H1 (cell line): ENCODE measurements around the gene MMP24. TPM values are rescaled to one million over a fixed set of nuclear protein-coding genes. Genes with fewer than 3 reads are reported as not detected.

ENCODE experiments used
- EGR1 ChIP-seq: IDR thresholded peaks from 2 replicates; pipeline ENCODE4 v1.6.1; 2011; ENCODE audit warnings: low read depth, low read length, borderline replicate concordance
- FOSL1 ChIP-seq: IDR thresholded peaks from 2 replicates; pipeline ENCODE4 v1.6.1; 2011; ENCODE audit warnings: mild to moderate bottlenecking, low read depth, low read length, moderate library complexity; ENCODE audit not compliant: insufficient read depth
- JUND ChIP-seq: IDR thresholded peaks from 2 replicates; pipeline ENCODE4 v1.6.1; 2011; ENCODE audit warnings: mild to moderate bottlenecking, improper control_type of control experiment, low read length
- PHF8 ChIP-seq: fragments of 200-600 bp; sonication (generic); conservative IDR thresholded peaks from 2 replicates; pipeline ENCODE4 v1.7.1; 2012; ENCODE audit warnings: low read depth, mild to moderate bottlenecking, inconsistent platforms, low read length, moderate library complexity
- TCF12 ChIP-seq: IDR thresholded peaks from 2 replicates; pipeline ENCODE4 v1.6.1; 2011; ENCODE audit warnings: low read depth, mild to moderate bottlenecking, low read length
- ZNF274 ChIP-seq: IDR thresholded peaks from 2 replicates; pipeline ENCODE4 v1.7.0; 2012; ENCODE audit warnings: low read length, borderline replicate concordance; ENCODE audit errors: extremely low read depth
- polyA plus RNA-seq, 7 experiments: library from polyadenylated mRNA; depleted of rRNA in 3 of 7; stranded (reverse) in 5 of 7; unstranded in 2 of 7; fragments of >200 nt in 5 of 7; fragments of 200-250 nt in 2 of 7; gene quantifications; 1 replicate in 5 of 7; 2 replicates in 1 of 7; 4 replicates in 1 of 7; pipeline versions ENCODE4 v1.2.1 to v1.2.3, GENCODE V29; 2011 to 2013; ENCODE audit warnings: missing spikeins in 2 of 7, mixed read lengths in 2 of 7
- total RNA-seq: library from RNA; stranded (reverse); fragmentation: NEBNext Ultra II Directional; extraction: Animal tissue kit (Norgen Biotek cat#: 25700); gene quantifications from 2 replicates; pipeline ENCODE4 v1.2.1, GENCODE V29; 2021

MMP24 gene
- total and polyA plus RNA-seq, 2 of the 8 experiments (the other 6 are each of a cell fraction or from before 2014, with no cell fraction given), result 18.8 to 21.4 TPM

DNA sequence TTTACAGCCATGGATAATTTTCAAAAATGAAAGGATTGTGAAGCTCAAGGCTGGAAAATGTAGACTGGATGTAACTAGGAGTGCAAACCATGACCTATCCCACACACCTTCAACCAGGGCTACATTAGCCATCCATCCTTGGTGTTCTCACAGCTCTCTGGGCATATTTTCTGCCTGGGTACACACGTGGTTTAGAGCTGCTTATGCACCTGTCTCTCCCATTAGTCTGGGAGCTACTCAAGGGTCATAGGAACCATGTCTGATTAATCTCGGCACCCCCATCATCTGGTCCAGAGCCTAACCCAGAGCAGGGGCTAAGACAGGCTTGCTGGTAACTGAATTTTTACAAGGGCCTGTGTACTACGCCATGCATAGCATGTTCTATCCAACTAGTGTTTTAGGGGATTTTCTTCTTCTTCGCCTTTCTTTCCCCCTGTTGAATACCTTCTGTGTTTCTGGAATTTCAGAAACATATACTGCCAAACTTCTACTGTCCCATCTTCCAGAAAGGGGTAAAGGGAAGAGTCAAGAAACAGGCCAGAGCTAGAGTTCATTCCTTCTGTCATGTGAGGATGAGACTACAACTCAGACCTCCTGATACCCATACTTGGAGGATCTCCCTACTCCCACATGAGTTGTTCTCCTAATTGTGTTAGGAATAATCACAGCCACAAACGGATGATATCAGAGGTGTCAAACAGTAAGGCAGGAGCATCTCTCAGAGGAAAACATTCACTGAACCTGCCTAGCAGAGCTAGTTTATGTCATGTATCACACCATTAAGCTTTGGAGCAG is 91.1 kb downstream of the MMP24 start (continued):
- TF ChIP-seq FOSL1 (no peak), ZNF274 (no peak), TCF12 (no peak), EGR1 (no peak), PHF8 (no peak), JUND (no peak)
